OCI-LY1 (cell line): Measurements from ENCODE around the gene HMGXB3.

Experiments
- EZH2 ChIP-seq: fragments of 200-600 bp; sonication (generic), shearing (Covaris generic); IDR thresholded peaks from 2 replicates; pipeline ENCODE4 v1.8.0; 2017; ENCODE audit warnings: borderline replicate concordance, mixed run types, mild to moderate bottlenecking, antibody characterized with exemption, low read length, moderate library complexity, mixed read lengths
- TF ChIP-seq, protein P1 (sequence below): fragments of 200-600 bp; sonication (generic), shearing (Covaris generic); IDR thresholded peaks from 2 replicates; pipeline ENCODE4 v1.5.1; 2017; ENCODE audit warnings: mild to moderate bottlenecking, antibody characterized with exemption, low read length, moderate library complexity, mixed read lengths

GRCh38 chr5:149999359-149999758 lies 1.2 kb upstream of the HMGXB3 start:
- TF ChIP-seq, protein P1, sequence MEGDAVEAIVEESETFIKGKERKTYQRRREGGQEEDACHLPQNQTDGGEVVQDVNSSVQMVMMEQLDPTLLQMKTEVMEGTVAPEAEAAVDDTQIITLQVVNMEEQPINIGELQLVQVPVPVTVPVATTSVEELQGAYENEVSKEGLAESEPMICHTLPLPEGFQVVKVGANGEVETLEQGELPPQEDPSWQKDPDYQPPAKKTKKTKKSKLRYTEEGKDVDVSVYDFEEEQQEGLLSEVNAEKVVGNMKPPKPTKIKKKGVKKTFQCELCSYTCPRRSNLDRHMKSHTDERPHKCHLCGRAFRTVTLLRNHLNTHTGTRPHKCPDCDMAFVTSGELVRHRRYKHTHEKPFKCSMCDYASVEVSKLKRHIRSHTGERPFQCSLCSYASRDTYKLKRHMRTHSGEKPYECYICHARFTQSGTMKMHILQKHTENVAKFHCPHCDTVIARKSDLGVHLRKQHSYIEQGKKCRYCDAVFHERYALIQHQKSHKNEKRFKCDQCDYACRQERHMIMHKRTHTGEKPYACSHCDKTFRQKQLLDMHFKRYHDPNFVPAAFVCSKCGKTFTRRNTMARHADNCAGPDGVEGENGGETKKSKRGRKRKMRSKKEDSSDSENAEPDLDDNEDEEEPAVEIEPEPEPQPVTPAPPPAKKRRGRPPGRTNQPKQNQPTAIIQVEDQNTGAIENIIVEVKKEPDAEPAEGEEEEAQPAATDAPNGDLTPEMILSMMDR: no peak
- TF ChIP-seq EZH2: no peak
